Measurements from ENCODE around the gene TYW1. TPM values are rescaled to one million over a fixed set of nuclear protein-coding genes. Genes with fewer than 3 reads are reported as not detected.
"Not testable (repeated sequence)": the region's sequence is repeated elsewhere in the genome, so short reads cannot be mapped to it uniquely, and the experiment has no call there.

Gene TYW1
- total RNA-seq, 1 donor from 2014 or later, result 11.2 TPM

GRCh38 chr7:67100956-67101361 is 104.3 kb downstream of the TYW1 start:
- intact Hi-C loops (cut with DNase I), result no loop called here
- no peak for DNase-seq (ENCODE audit: low spot score)

- intact Hi-C loops (cut with DNase I); DNase-seq (ENCODE audit: low spot score): not testable (repeated sequence)
Measured at GRCh38 chr7:67104937-67105336, 108.3 kb downstream of the TYW1 start.

GRCh38 chr7:67105377-67105776 is 108.7 kb downstream of the TYW1 start:
- intact Hi-C loops (cut with DNase I), result no loop called here
- no peak for DNase-seq (ENCODE audit: low spot score)

- intact Hi-C loops (cut with DNase I); DNase-seq (ENCODE audit: low spot score): not testable (repeated sequence)
Measured at GRCh38 chr7:67106255-67106654, 109.6 kb downstream of the TYW1 start.

- intact Hi-C loops (cut with DNase I); DNase-seq (ENCODE audit: low spot score): not testable (repeated sequence)
Measured at GRCh38 chr7:67111342-67111741, 114.7 kb downstream of the TYW1 start.

GRCh38 chr7:67114483-67115246 is 118.0 kb downstream of the TYW1 start:
- DNase-seq (ENCODE audit: low spot score); intact Hi-C loops (cut with DNase I): not testable (repeated sequence)

- intact Hi-C loops (cut with DNase I); DNase-seq (ENCODE audit: low spot score): not testable (repeated sequence)
Measured at GRCh38 chr7:67120491-67120890, 123.9 kb downstream of the TYW1 start.

GRCh38 chr7:67128257-67128656 is 131.6 kb downstream of the TYW1 start:
- DNase-seq (ENCODE audit: low spot score); intact Hi-C loops (cut with DNase I): not testable (repeated sequence)

- DNase-seq (ENCODE audit: low spot score); intact Hi-C loops (cut with DNase I): not testable (repeated sequence)
Measured at GRCh38 chr7:67130766-67131165, 134.1 kb downstream of the TYW1 start.

GRCh38 chr7:67134912-67135311 is 138.3 kb downstream of the TYW1 start:
- intact Hi-C loops (cut with DNase I), result not testable (repeated sequence)

GRCh38 chr7:67135617-67136486 is 139.2 kb downstream of the TYW1 start:
- DNase-seq (ENCODE audit: low spot score); intact Hi-C loops (cut with DNase I): not testable (repeated sequence)

More at GRCh38 chr7:67134912-67135311, 138.3 kb downstream of the TYW1 start:
- DNase-seq (ENCODE audit: low spot score), result not testable (repeated sequence)

- DNase-seq (ENCODE audit: low spot score); intact Hi-C loops (cut with DNase I): not testable (repeated sequence)
Measured at GRCh38 chr7:67137489-67137888, 140.9 kb downstream of the TYW1 start.

GRCh38 chr7:67139876-67140275 is 143.2 kb downstream of the TYW1 start:
- DNase-seq (ENCODE audit: low spot score); intact Hi-C loops (cut with DNase I): not testable (repeated sequence)

- intact Hi-C loops (cut with DNase I), result not testable (repeated sequence)
Measured at GRCh38 chr7:67141001-67141400, 144.4 kb downstream of the TYW1 start.

GRCh38 chr7:67143091-67143786 is 146.6 kb downstream of the TYW1 start:
- intact Hi-C loops (cut with DNase I), result not testable (repeated sequence)

More at GRCh38 chr7:67141001-67141400, 144.4 kb downstream of the TYW1 start:
- not testable (repeated sequence) for DNase-seq (ENCODE audit: low spot score)

GRCh38 chr7:67145581-67146193 is 149.1 kb downstream of the TYW1 start:
- intact Hi-C loops (cut with DNase I); DNase-seq (ENCODE audit: low spot score): not testable (repeated sequence)

More at GRCh38 chr7:67143091-67143786, 146.6 kb downstream of the TYW1 start:
- not testable (repeated sequence) for DNase-seq (ENCODE audit: low spot score)

- intact Hi-C loops (cut with DNase I); DNase-seq (ENCODE audit: low spot score): not testable (repeated sequence)
Measured at GRCh38 chr7:67149131-67149530, 152.5 kb downstream of the TYW1 start.

GRCh38 chr7:67154374-67154773 is 157.7 kb downstream of the TYW1 start:
- intact Hi-C loops (cut with DNase I), result not testable (repeated sequence)

GRCh38 chr7:67156064-67156463 is 159.4 kb downstream of the TYW1 start:
- DNase-seq (ENCODE audit: low spot score); intact Hi-C loops (cut with DNase I): not testable (repeated sequence)

More at GRCh38 chr7:67154374-67154773, 157.7 kb downstream of the TYW1 start:
- not testable (repeated sequence) for DNase-seq (ENCODE audit: low spot score)

Measured in cardiac septum (tissue), 1 donor.